Neuronal stem cell (in vitro differentiated cells): ENCODE measurements around the gene FMN2.

ENCODE experiments used
- DNase-seq: peaks from one replicate; pipeline ENCODE4 v3.0.0-alpha.2; 2013; ENCODE audit warnings: low spot score
- H2AFZ ChIP-seq: one replicate; pipeline ENCODE4 v1.6.1; 2013; ENCODE audit warnings: mild to moderate bottlenecking, low read length, inconsistent platforms
- H2AK5ac ChIP-seq: 2 replicates; pipeline ENCODE4 v1.6.1; 2013; ENCODE audit warnings: low read depth, mild to moderate bottlenecking, inconsistent platforms, low read length, moderate library complexity, mixed read lengths
- H2BK120ac ChIP-seq: 2 replicates; pipeline ENCODE4 v1.6.1; 2013; ENCODE audit warnings: low read depth, mild to moderate bottlenecking, inconsistent platforms, low read length, moderate library complexity, mixed read lengths
- H2BK12ac ChIP-seq: one replicate; pipeline ENCODE4 v1.6.1; 2013; ENCODE audit warnings: low read length, inconsistent platforms
- H2BK15ac ChIP-seq: 2 replicates; pipeline ENCODE4 v1.6.1; 2013; ENCODE audit warnings: mild to moderate bottlenecking, low read length, inconsistent platforms, mixed read lengths
- H2BK5ac ChIP-seq: one replicate; pipeline ENCODE4 v1.6.1; 2013; ENCODE audit warnings: inconsistent platforms, mild to moderate bottlenecking, low read length, moderate library complexity
- H3K14ac ChIP-seq: one replicate; pipeline ENCODE4 v1.6.1; 2013; ENCODE audit warnings: low read length, inconsistent platforms
- H3K18ac ChIP-seq: 2 replicates; pipeline ENCODE4 v1.6.1; 2013; ENCODE audit warnings: low read length, inconsistent platforms
- H3K23ac ChIP-seq: 2 replicates; pipeline ENCODE4 v1.6.1; 2013; ENCODE audit warnings: low read depth, mild to moderate bottlenecking, mixed read lengths, low read length, inconsistent platforms; ENCODE audit not compliant: poor library complexity
- H3K27ac ChIP-seq: replicated peaks from 3 replicates; pipeline ENCODE4 v1.5.1; 2013; ENCODE audit warnings: low read length, inconsistent platforms
- H3K27me3 ChIP-seq, 3 experiments: 2 replicates each; pipeline ENCODE4 v1.6.1; 2013; ENCODE audit warnings: low read length in 3 of 3, mild to moderate bottlenecking in 2 of 3, inconsistent platforms in 1 of 3, low read depth in 1 of 3, mixed read lengths in 1 of 3, moderate library complexity in 1 of 3; ENCODE audit not compliant: control insufficient read depth in 3 of 3, insufficient read depth in 3 of 3
- H3K36me3 ChIP-seq, 2 donors: replicated peaks in 1 of 2; 2 replicates each; pipeline ENCODE4 v1.6.1; 2013; ENCODE audit warnings: low read length in 2 of 2; ENCODE audit not compliant: control insufficient read depth in 2 of 2, insufficient read depth in 2 of 2
- H3K4ac ChIP-seq: 2 replicates; pipeline ENCODE4 v1.6.1; 2013; ENCODE audit warnings: inconsistent platforms, mild to moderate bottlenecking, low read length, moderate library complexity
- H3K4me1 ChIP-seq, 2 donors: 1 replicate in 1 of 2; 2 replicates in 1 of 2; pipeline ENCODE4 v1.6.1; 2013; ENCODE audit warnings: low read length in 2 of 2, low read depth in 1 of 2; ENCODE audit not compliant: control insufficient read depth in 2 of 2, insufficient read depth in 1 of 2
- H3K4me2 ChIP-seq: one replicate; pipeline ENCODE4 v1.6.1; 2013; ENCODE audit warnings: mild to moderate bottlenecking, low read length, inconsistent platforms; ENCODE audit not compliant: insufficient read depth, poor library complexity, severe bottlenecking
- H3K4me3 ChIP-seq, 2 donors: 2 replicates each; pipeline ENCODE4 v1.5.1; 2013; ENCODE audit warnings: low read length in 2 of 2, mild to moderate bottlenecking in 2 of 2, inconsistent platforms in 1 of 2, moderate library complexity in 1 of 2
- H3K79me1 ChIP-seq: one replicate; pipeline ENCODE4 v1.6.1; 2013; ENCODE audit warnings: low read depth, mild to moderate bottlenecking, inconsistent platforms, low read length, moderate library complexity
- H3K9ac ChIP-seq: one replicate; pipeline ENCODE4 v1.6.1; 2013; ENCODE audit warnings: mild to moderate bottlenecking, low read depth, low read length, inconsistent platforms; ENCODE audit not compliant: poor library complexity
- H3K9me3 ChIP-seq, 2 donors: replicated peaks in 1 of 2; 2 replicates each; pipeline versions ENCODE3 to v1.6.1; 2013; ENCODE audit warnings: low read length in 2 of 2, mild to moderate bottlenecking in 2 of 2, inconsistent platforms in 1 of 2, low read depth in 1 of 2, mixed read lengths in 1 of 2, moderate library complexity in 1 of 2; ENCODE audit not compliant: control insufficient read depth in 2 of 2, insufficient read depth in 1 of 2
- H4K8ac ChIP-seq: one replicate; pipeline ENCODE4 v1.6.1; 2013; ENCODE audit warnings: low read depth, mild to moderate bottlenecking, inconsistent platforms, low read length, moderate library complexity
- H4K91ac ChIP-seq: one replicate; pipeline ENCODE4 v1.6.1; 2013; ENCODE audit warnings: low read length, low read depth, mild to moderate bottlenecking, inconsistent platforms; ENCODE audit not compliant: poor library complexity
- WGBS, 2 donors: extraction: QIAGEN DNeasy Blood & Tissue Kit; methylation state at CpG; one replicate each; pipeline ENCODE4 v1.1.7; 2013; ENCODE audit warnings: missing lambda C conversion rate in 2 of 2, mixed read lengths in 1 of 2; ENCODE audit not compliant: insufficient read length in 2 of 2, insufficient replicate concordance in 1 of 2; ENCODE audit errors: extremely low coverage in 2 of 2; 5-methylcytosine and 5-hydroxymethylcytosine counted together

FMN2 gene

DNA sequence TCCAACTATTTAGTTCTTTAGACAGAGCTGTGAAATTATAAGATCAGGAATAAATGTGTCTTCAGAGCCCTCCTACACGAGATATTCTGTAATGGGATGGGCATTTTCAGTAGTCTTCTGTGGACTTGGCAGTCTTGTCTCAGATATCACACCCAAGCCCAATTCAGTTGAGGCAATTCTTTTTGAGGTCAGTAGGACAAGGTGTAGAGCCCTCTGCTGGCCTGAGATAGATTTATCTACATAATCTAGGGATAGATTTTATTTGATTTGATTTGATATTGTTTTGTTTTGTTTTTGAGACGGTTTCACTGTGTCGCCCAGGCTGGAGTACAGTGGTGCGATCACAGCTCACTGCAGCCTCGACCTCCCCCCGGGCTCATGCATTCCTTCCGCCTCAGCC is 77.5 kb downstream of the FMN2 start:
- Histone ChIP-seq H3K9me3 (no peaks in the 10 kb centered on the region), H3K36me3 (peaks cover 0 to 3% of the 10 kb centered on the region in 2 donors), H2BK15ac (no peak overlapping the region), H4K8ac (no peak overlapping the region), H3K18ac (no peak overlapping the region), H3K4me2 (no peak overlapping the region), H2AFZ (no peak overlapping the region), H2AK5ac (no peak overlapping the region), H3K14ac (no peak overlapping the region), H3K9ac (no peak overlapping the region), H3K4ac (no peak overlapping the region), H2BK5ac (no peak overlapping the region), H3K4me1 (no peaks in the 10 kb centered on the region), H4K91ac (no peak overlapping the region), H2BK12ac (no peak overlapping the region), H3K27me3 (no peaks in the 10 kb centered on the region), H3K4me3 (no peak overlapping the region), H2BK120ac (no peak overlapping the region), H3K79me1 (no peaks in the 10 kb centered on the region), H3K27ac (no peak overlapping the region), H3K23ac (no peak overlapping the region)
- no CpG with 5 or more reads among the region's 7 CpGs for WGBS, 2 donors
- no peak for DNase-seq

DNA sequence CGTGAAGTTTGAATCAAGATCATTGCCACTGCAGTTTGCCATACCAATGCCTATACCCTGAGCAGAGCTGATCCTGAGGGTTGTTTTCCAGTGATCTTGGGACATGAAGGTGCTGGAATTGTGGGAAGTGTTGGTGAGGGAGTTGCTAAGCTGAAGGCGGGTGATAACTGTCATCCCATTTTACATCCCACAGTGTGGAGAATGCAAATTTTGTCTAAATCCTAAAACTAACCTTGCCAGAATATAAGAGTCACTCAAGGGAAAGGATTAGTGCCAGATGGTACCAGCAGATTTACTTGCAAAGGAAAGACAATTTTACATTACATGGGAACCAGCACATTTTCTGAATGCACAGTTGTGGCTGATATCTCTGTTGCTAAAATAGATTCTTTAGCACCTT is 78.6 kb downstream of the FMN2 start:
- no peak overlapping the region for H4K8ac ChIP-seq
- H2BK15ac ChIP-seq: no peak overlapping the region
- no CpG with 5 or more reads among the region's 2 CpGs for WGBS, 2 donors

DNA sequence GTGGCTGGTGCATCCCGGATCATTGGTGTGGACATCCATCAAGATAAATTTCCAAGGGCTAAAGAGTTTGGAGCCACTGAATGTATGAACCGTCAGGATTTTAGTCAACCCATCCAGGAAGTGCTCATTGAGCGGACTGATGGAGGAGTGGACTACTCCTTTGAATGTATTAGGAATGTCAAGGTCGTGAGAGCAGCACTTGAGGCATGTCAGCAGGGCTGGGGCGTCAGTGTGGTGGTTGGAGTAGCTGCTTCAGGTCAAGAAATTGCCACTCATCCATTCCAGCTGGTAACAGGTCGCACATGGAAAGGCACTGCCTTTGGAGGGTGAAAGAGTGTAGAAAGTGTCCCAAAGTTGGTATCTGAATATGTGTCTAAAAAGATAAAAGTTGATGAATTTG is 79.1 kb downstream of the FMN2 start:
- DNase-seq: no peak
- Histone ChIP-seq H3K4me3 (no peak overlapping the region), H3K36me3 (peaks cover 0 to 3% of the 10 kb centered on the region in 2 donors), H3K9me3 (no peaks in the 10 kb centered on the region), H4K8ac (no peak overlapping the region), H3K27me3 (no peaks in the 10 kb centered on the region), H2AK5ac (no peak overlapping the region), H3K4ac (no peak overlapping the region), H3K9ac (no peak overlapping the region), H3K79me1 (no peaks in the 10 kb centered on the region), H3K27ac (no peak overlapping the region), H3K14ac (no peak overlapping the region), H3K18ac (no peak overlapping the region), H2BK15ac (no peak overlapping the region), H2BK120ac (no peak overlapping the region), H4K91ac (no peak overlapping the region), H3K23ac (no peak overlapping the region), H2AFZ (no peak overlapping the region), H2BK5ac (no peak overlapping the region), H2BK12ac (no peak overlapping the region), H3K4me2 (no peak overlapping the region), H3K4me1 (no peaks in the 10 kb centered on the region)
- no CpG with 5 or more reads among the region's 6 CpGs for WGBS, 2 donors

More for the DNA sequence above, 78.6 kb downstream of the FMN2 start:
- Histone ChIP-seq H3K4me1 (no peaks in the 10 kb centered on the region), H3K27ac (no peak overlapping the region), H3K4me2 (no peak overlapping the region), H3K4ac (no peak overlapping the region), H3K9me3 (no peaks in the 10 kb centered on the region), H2AK5ac (no peak overlapping the region), H2BK120ac (no peak overlapping the region), H3K18ac (no peak overlapping the region), H2BK12ac (no peak overlapping the region), H3K23ac (no peak overlapping the region), H4K91ac (no peak overlapping the region), H2AFZ (no peak overlapping the region), H3K27me3 (no peaks in the 10 kb centered on the region), H3K9ac (no peak overlapping the region), H3K4me3 (no peak overlapping the region), H3K14ac (no peak overlapping the region), H3K36me3 (peaks cover 0 to 3% of the 10 kb centered on the region in 2 donors), H2BK5ac (no peak overlapping the region), H3K79me1 (no peaks in the 10 kb centered on the region)
- no peak for DNase-seq

- Histone ChIP-seq H2BK120ac (no peak overlapping the region), H4K91ac (no peak overlapping the region), H3K4me1 (no peaks in the 10 kb centered on the region), H3K79me1 (no peaks in the 10 kb centered on the region), H3K27me3 (no peaks in the 10 kb centered on the region), H3K27ac (no peak overlapping the region), H2AFZ (no peak overlapping the region), H2BK5ac (no peak overlapping the region), H3K14ac (no peak overlapping the region), H3K36me3 (peaks cover 0 to 3% of the 10 kb centered on the region in 2 donors), H3K23ac (no peak overlapping the region), H3K4me2 (no peak overlapping the region), H3K18ac (no peak overlapping the region), H2BK12ac (no peak overlapping the region), H3K9ac (no peak overlapping the region), H4K8ac (no peak overlapping the region), H3K4me3 (no peak overlapping the region), H2BK15ac (no peak overlapping the region), H2AK5ac (no peak overlapping the region), H3K4ac (no peak overlapping the region), H3K9me3 (no peaks in the 10 kb centered on the region)
- whole genome bisulfite sequencing, 2 donors: no CpG with 5 or more reads among the region's 2 CpGs
- DNase-seq: no peak
Measured at GRCh38 chr1:240171907-240172306, 80.2 kb downstream of the FMN2 start.
